ENCODE data around the gene HSF5. TPM values are rescaled to one million over a fixed set of nuclear protein-coding genes. Genes with fewer than 3 reads are reported as not detected.

The HSF5 gene
- total RNA-seq, 1 experiment from 2014 or later, result not detected

DNA sequence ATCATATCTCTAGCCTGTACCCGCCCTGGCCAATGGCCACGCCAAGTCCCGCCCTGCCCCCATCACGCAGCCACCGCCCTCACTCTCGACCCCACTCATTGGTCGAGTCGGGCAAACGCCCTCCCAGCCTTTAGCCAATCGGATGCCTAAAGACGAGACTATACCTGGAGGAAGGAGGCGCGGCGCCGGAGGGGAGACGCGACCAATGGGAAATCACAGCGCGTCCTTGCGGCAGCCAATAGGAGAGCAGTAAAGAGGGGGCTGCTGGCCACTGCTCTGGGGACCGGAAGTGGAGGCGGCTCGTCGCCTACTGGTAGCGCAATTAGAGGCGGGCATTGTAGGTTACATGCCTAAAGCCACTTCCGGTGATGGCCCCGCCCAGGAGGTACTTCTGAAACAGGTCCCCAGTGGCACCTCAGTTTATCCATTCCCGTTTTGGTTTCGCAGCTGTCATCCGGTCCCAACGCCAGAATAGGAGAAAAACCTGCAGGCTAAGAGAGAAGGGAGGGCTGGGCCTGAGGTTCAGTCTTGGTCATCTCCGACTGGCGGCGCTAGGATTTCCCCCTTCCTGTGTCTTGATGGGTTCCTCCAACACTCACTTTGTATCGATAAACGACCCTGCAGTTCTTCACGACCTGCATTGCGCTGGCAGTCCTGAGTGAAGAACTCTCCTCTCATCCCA, 29.9 kb upstream of the HSF5 start:
- H3K4me1 ChIP-seq (ENCODE audit: insufficient read depth, low read length), result peaks cover 3% of the 10 kb centered on the region; the same call in 1 of the 2 replicates
- H3K14ac ChIP-seq (ENCODE audit: insufficient read depth, low read length), result peak overlapping the region; percentile 34; the same call in 1 of the 2 replicates
- no peaks in the 10 kb centered on the region for H3K79me2 ChIP-seq (ENCODE audit: insufficient read depth, low read length)
- peak; percentile 100 for DNase-seq
- no CpG with 5 or more reads among the region's 39 CpGs for WGBS (ENCODE audit: extremely low coverage, insufficient read length, low lambda C conversion rate)
- no peak overlapping the region for H2BK120ac ChIP-seq (ENCODE audit: low read depth, low read length, poor library complexity, severe bottlenecking)
- H2BK5ac ChIP-seq (ENCODE audit: insufficient read length, low read length), result no peak overlapping the region
- no peak overlapping the region for H3K23ac ChIP-seq (ENCODE audit: insufficient read length, low read depth, low read length)
- H3K27ac Mint-ChIP-seq, result peak overlapping the region; percentile 98 to 99 (median 98)
- no peak overlapping the region for H3K4ac ChIP-seq (ENCODE audit: low read depth, low read length)
- no peaks in the 10 kb centered on the region for H3K79me1 ChIP-seq (ENCODE audit: insufficient read depth, low read depth, low read length, poor library complexity, severe bottlenecking)
- peaks cover 12% of the 10 kb centered on the region for H3K23me2 ChIP-seq (ENCODE audit: insufficient read length, low read depth, low read length, poor library complexity, severe bottlenecking)
- H3K36me3 Mint-ChIP-seq (ENCODE audit: insufficient read depth in 1 of 3, low read depth in 3 of 3), result no peaks in the 10 kb centered on the region
- peak overlapping the region; percentile 23 for H3K27ac ChIP-seq (ENCODE audit: insufficient read length, low read depth, low read length)
- peak overlapping the region; percentile 78 for H3K9ac ChIP-seq (ENCODE audit: extremely low read depth, insufficient read length, low read length)
- H3K9me3 Mint-ChIP-seq, result no peaks in the 10 kb centered on the region; a peak in 2 of 5 replicates
- no peaks in the 10 kb centered on the region for H3K27me3 Mint-ChIP-seq (ENCODE audit: low read depth)
- H2AK5ac ChIP-seq (ENCODE audit: insufficient read length, low read length), result no peak overlapping the region
- no peak overlapping the region for H4K5ac ChIP-seq (ENCODE audit: insufficient read length, low read depth, low read length)
- peak overlapping the region; percentile 73 for H3K18ac ChIP-seq (ENCODE audit: insufficient read length, low read depth, low read length)
- no peak overlapping the region for H2BK20ac ChIP-seq (ENCODE audit: low read depth, low read length, poor library complexity, severe bottlenecking)
- no peaks in the 10 kb centered on the region for H3K27me3 ChIP-seq (ENCODE audit: insufficient read depth, low read length)
- no peak overlapping the region for H4K91ac ChIP-seq (ENCODE audit: insufficient read length, low read depth, low read length)
- H3T11ph ChIP-seq (ENCODE audit: low read length), result no peak overlapping the region
- H3K4me2 ChIP-seq (ENCODE audit: insufficient read depth, insufficient read length, low read length), result peak overlapping the region; percentile 85
- peaks cover 26 to 34% of the 10 kb centered on the region in 2 experiments for H3K4me1 Mint-ChIP-seq
- no peaks in the 10 kb centered on the region for H3K9me3 ChIP-seq (ENCODE audit: control insufficient read depth, low read depth, low read length)
- no peak overlapping the region for H2BK12ac ChIP-seq (ENCODE audit: insufficient read length, low read depth, low read length)
- H2BK15ac ChIP-seq (ENCODE audit: low read depth, low read length), result no peak overlapping the region
- peak overlapping the region; percentile 32 for H2AFZ ChIP-seq (ENCODE audit: low read length)
- TF ChIP-seq, protein P1, sequence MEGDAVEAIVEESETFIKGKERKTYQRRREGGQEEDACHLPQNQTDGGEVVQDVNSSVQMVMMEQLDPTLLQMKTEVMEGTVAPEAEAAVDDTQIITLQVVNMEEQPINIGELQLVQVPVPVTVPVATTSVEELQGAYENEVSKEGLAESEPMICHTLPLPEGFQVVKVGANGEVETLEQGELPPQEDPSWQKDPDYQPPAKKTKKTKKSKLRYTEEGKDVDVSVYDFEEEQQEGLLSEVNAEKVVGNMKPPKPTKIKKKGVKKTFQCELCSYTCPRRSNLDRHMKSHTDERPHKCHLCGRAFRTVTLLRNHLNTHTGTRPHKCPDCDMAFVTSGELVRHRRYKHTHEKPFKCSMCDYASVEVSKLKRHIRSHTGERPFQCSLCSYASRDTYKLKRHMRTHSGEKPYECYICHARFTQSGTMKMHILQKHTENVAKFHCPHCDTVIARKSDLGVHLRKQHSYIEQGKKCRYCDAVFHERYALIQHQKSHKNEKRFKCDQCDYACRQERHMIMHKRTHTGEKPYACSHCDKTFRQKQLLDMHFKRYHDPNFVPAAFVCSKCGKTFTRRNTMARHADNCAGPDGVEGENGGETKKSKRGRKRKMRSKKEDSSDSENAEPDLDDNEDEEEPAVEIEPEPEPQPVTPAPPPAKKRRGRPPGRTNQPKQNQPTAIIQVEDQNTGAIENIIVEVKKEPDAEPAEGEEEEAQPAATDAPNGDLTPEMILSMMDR (conservative IDR thresholded peaks at IDR 0.05), result no peak
- no peak overlapping the region for H3K56ac ChIP-seq (ENCODE audit: insufficient read length, low read depth, low read length)
- H3K4me3 Mint-ChIP-seq, result peak overlapping the region; percentile 95 to 96
- H4K8ac ChIP-seq (replicated peaks; ENCODE audit: insufficient read length, low read depth, low read length), result no peak overlapping the region
- no peaks in the 10 kb centered on the region for H4K20me1 ChIP-seq (ENCODE audit: control insufficient read depth, insufficient read depth, insufficient read length)

Measured in H9 (cell line).